Caco-2 (cell line): ENCODE data around the gene CAPG. TPM values are rescaled to one million over a fixed set of nuclear protein-coding genes. Genes with fewer than 3 reads are reported as not detected.

ENCODE experiments used
- BruUV-seq: library from RNA; stranded (reverse); fragments of 400-500 nt; replicated peaks from 2 replicates; lab custom pipeline; 2021; lab: Mats Ljungman, UMichigan
- CTCF ChIA-PET: fragments of 300-600 bp; sonication (Branson Sonifier 250); formaldehyde crosslinking; loops from one replicate; lab custom pipeline; 2022; ENCODE audit warnings: antibody characterized with exemption; lab: Charles Lee
- POLR2A ChIA-PET: fragments of 300-600 bp; sonication (Branson Sonifier 250); formaldehyde crosslinking; loops from one replicate; lab custom pipeline; 2022; ENCODE audit warnings: antibody characterized with exemption; lab: Charles Lee
- DNase-seq, 2 experiments: peaks; one replicate each; pipeline versions ENCODE4 v3.0.0 to v3.0.0-alpha.2; 2020 to 2022
- H3K27me3 ChIP-seq: replicated peaks from 2 replicates; pipeline ENCODE4 v1.6.0; 2011; ENCODE audit warnings: low read length; ENCODE audit not compliant: control insufficient read depth, insufficient read depth
- H3K36me3 ChIP-seq: 2 replicates; pipeline ENCODE4 v1.5.1; 2011; ENCODE audit warnings: low read length; ENCODE audit not compliant: control insufficient read depth, insufficient read depth
- H3K4me1 ChIP-seq: fragments of 250-450 bp; sonication (Bioruptor Pico); 2 replicates; pipeline ENCODE4 v1.5.1; 2020; ENCODE audit warnings: mild to moderate bottlenecking
- H3K4me3 ChIP-seq: 2 replicates; pipeline ENCODE4 v1.5.1; 2011; ENCODE audit warnings: low read depth, mild to moderate bottlenecking, control low read depth, low read length
- H3K9me3 ChIP-seq: fragments of 250-450 bp; sonication (Bioruptor Pico); 2 replicates; pipeline ENCODE4 v1.5.1; 2020; ENCODE audit warnings: mild to moderate bottlenecking, moderate library complexity
- H3K27ac Mint-ChIP-seq: one replicate; pipeline ENCODE4 v1.8.0; 2022; ENCODE audit warnings: mixed read lengths; ENCODE audit not compliant: unreplicated experiment
- H3K27me3 Mint-ChIP-seq: one replicate; pipeline ENCODE4 v1.8.0; 2022; ENCODE audit warnings: mixed read lengths; ENCODE audit not compliant: insufficient read depth, unreplicated experiment
- H3K36me3 Mint-ChIP-seq: one replicate; pipeline ENCODE4 v1.8.0; 2022; ENCODE audit warnings: mild to moderate bottlenecking, mixed read lengths; ENCODE audit not compliant: insufficient read depth, unreplicated experiment
- H3K4me1 Mint-ChIP-seq: one replicate; pipeline ENCODE4 v1.8.0; 2022; ENCODE audit warnings: low read depth, mixed read lengths; ENCODE audit not compliant: unreplicated experiment
- H3K4me3 Mint-ChIP-seq: one replicate; pipeline ENCODE4 v1.8.0; 2022; ENCODE audit warnings: mild to moderate bottlenecking, moderate library complexity, mixed read lengths; ENCODE audit not compliant: unreplicated experiment
- H3K9me3 Mint-ChIP-seq: one replicate; pipeline ENCODE4 v1.8.0; 2022; ENCODE audit warnings: mixed read lengths; ENCODE audit not compliant: unreplicated experiment
- CTCF ChIP-seq, 2 experiments: fragments of 200-600 bp in 1 of 2; IDR thresholded peaks; 1 replicate in 1 of 2; 2 replicates in 1 of 2; pipeline versions ENCODE4 v1.5.1 to v1.8.0; 2011 to 2022; ENCODE audit warnings: antibody characterized with exemption in 1 of 2, control low read depth in 1 of 2, inconsistent platforms in 1 of 2, low read depth in 1 of 2, low read length in 1 of 2, mild to moderate bottlenecking in 1 of 2, moderate library complexity in 1 of 2; ENCODE audit not compliant: insufficient read depth in 1 of 2, severe bottlenecking in 1 of 2, unreplicated experiment in 1 of 2
- intact Hi-C: fragments of 100-400 bp; cut with micrococcal nuclease; formaldehyde crosslinking; loops from one replicate; pipeline ENCODE4 v1.10.0; 2022; ENCODE audit not compliant: unreplicated experiment
- total RNA-seq: library from RNA; stranded (reverse); gene quantifications from 2 replicates; pipeline ENCODE4 v1.2.3, GENCODE V29; 2022

Gene CAPG
- total RNA-seq, 1 experiment from 2014 or later: 10.0 TPM

GRCh38 chr2:85428343-85428881, 18.2 kb upstream of the CAPG start:
- TF ChIP-seq CTCF (IDR thresholded peaks at IDR 0.05; ENCODE audit: insufficient read depth in 1 of 2, low read depth in 1 of 2, low read length in 1 of 2, severe bottlenecking in 1 of 2, unreplicated experiment in 1 of 2): no peak
- Mint-ChIP-seq H3K4me1 (peaks cover 7% of the 10 kb centered on the region), H3K27ac (no peak overlapping the region), H3K4me3 (no peak overlapping the region), H3K27me3 (no peaks in the 10 kb centered on the region), H3K9me3 (no peaks in the 10 kb centered on the region), H3K36me3 (no peaks in the 10 kb centered on the region)
- no peaks in the 10 kb centered on the region for H3K27me3 ChIP-seq
- intact Hi-C loops: no loop called here
- H3K4me3 ChIP-seq: no peak overlapping the region
- CTCF ChIA-PET: no interaction called here
- no peak for DNase-seq
- POLR2A ChIA-PET: no interaction called here
- H3K4me1 ChIP-seq: no peaks in the 10 kb centered on the region
- no peaks in the 10 kb centered on the region for H3K9me3 ChIP-seq
- BruUV-seq: no TSS peak
- no peaks in the 10 kb centered on the region for H3K36me3 ChIP-seq

GRCh38 chr2:85427300-85427835, 17.2 kb upstream of the CAPG start:
- H3K4me1 Mint-ChIP-seq: peaks cover 9% of the 10 kb centered on the region
- Histone ChIP-seq H3K27me3 (no peaks in the 10 kb centered on the region), H3K4me1 (peaks cover 5% of the 10 kb centered on the region), H3K9me3 (no peaks in the 10 kb centered on the region), H3K36me3 (no peaks in the 10 kb centered on the region), H3K4me3 (no peak overlapping the region)
- no TSS peak for BruUV-seq
- no peak for DNase-seq
- no peak for TF ChIP-seq CTCF (IDR thresholded peaks at IDR 0.05; ENCODE audit: insufficient read depth in 1 of 2, low read depth in 1 of 2, low read length in 1 of 2, severe bottlenecking in 1 of 2, unreplicated experiment in 1 of 2)
- H3K4me3 Mint-ChIP-seq: no peak overlapping the region
- H3K27me3 Mint-ChIP-seq: no peaks in the 10 kb centered on the region
- CTCF ChIA-PET: interaction anchor here (0.6 to 1.1 kb wide), 2 partner anchors 62 to 124 kb away, joined by 3 read pairs; no protein-coding TSS in a partner anchor
- H3K9me3 Mint-ChIP-seq: no peaks in the 10 kb centered on the region
- intact Hi-C loops: no loop called here
- peaks cover 2% of the 10 kb centered on the region for H3K36me3 Mint-ChIP-seq
- POLR2A ChIA-PET: no interaction called here
- H3K27ac Mint-ChIP-seq: no peak overlapping the region

GRCh38 chr2:85425588-85425987, 15.4 kb upstream of the CAPG start:
- no peak for TF ChIP-seq CTCF (IDR thresholded peaks at IDR 0.05; ENCODE audit: insufficient read depth in 1 of 2, low read depth in 1 of 2, low read length in 1 of 2, severe bottlenecking in 1 of 2, unreplicated experiment in 1 of 2)
- H3K27me3 Mint-ChIP-seq: no peaks in the 10 kb centered on the region
- no peaks in the 10 kb centered on the region for H3K36me3 ChIP-seq
- no TSS peak for BruUV-seq
- H3K4me1 ChIP-seq: peaks cover 22% of the 10 kb centered on the region
- no peak overlapping the region for H3K4me3 ChIP-seq
- ChIA-PET CTCF (no interaction called here), POLR2A (no interaction called here)
- no peaks in the 10 kb centered on the region for H3K9me3 ChIP-seq
- H3K4me3 Mint-ChIP-seq: no peak overlapping the region
- no peaks in the 10 kb centered on the region for H3K9me3 Mint-ChIP-seq
- H3K36me3 Mint-ChIP-seq: peaks cover 5% of the 10 kb centered on the region
- H3K4me1 Mint-ChIP-seq: peaks cover 27% of the 10 kb centered on the region
- H3K27ac Mint-ChIP-seq: peak overlapping the region; percentile 16
- no peaks in the 10 kb centered on the region for H3K27me3 ChIP-seq
- DNase-seq: no peak
- intact Hi-C loops: no loop called here
